SK-N-MC (cell line): Measurements from ENCODE around the gene PIF1.

Experiments used
- EZH2 ChIP-seq: fragments of 200-600 bp; sonication (generic); IDR thresholded peaks from one replicate; pipeline ENCODE4 v1.6.1; 2017; ENCODE audit warnings: antibody characterized with exemption
- FOXP2 ChIP-seq: optimal IDR thresholded peaks from 2 replicates; pipeline ENCODE3; 2011; ENCODE audit warnings: mild to moderate bottlenecking, moderate library complexity; ENCODE audit not compliant: insufficient read depth; ENCODE audit errors: extremely low read length, control extremely low read depth
- POLR2AphosphoS5 ChIP-seq: IDR thresholded peaks from 2 replicates; pipeline ENCODE4 v1.6.1; 2012; ENCODE audit warnings: mild to moderate bottlenecking, low read depth, low read length, borderline replicate concordance

DNA sequence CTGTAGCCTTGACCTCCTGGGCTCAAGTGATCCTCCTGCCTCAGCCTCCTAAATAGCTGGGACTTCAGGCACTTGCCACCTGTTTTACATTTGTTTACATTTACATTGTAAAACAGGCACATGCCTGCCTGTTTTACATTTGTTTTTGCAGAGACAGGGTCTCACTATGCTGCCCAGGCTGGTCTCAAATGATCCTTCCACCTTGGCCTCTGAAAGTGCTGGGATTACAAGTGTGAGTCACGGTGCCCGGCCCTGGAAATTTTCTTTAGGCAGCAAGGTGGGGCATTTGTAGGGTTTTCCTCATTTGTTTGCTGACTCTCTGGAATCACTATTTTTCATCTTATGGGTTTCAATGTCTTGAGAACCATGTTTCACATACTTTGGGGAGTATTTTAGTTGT, 25.0 kb downstream of the PIF1 start:
- TF ChIP-seq EZH2 = no peak
- TF ChIP-seq POLR2AphosphoS5 = no peak
- TF ChIP-seq FOXP2 = no peak
